ENCODE results near the gene DPYD.

- TF ChIP-seq POLR2A (IDR thresholded peaks at IDR 0.05; ENCODE audit: low read length) (no peak), GATA1 (IDR thresholded peaks at IDR 0.05; ENCODE audit: low read depth, low read length) (no peak)
Measured at GRCh38 chr1:97730271-97730670, 190.6 kb downstream of the DPYD start.
